Epidermal melanocyte (primary cell): ENCODE measurements around the gene MTA1.

Experiments
- DNase-seq: peaks from one replicate; pipeline ENCODE4 v3.0.0; 2011; ENCODE audit warnings: low spot score; ENCODE audit not compliant: insufficient read length

Gene MTA1

DNA sequence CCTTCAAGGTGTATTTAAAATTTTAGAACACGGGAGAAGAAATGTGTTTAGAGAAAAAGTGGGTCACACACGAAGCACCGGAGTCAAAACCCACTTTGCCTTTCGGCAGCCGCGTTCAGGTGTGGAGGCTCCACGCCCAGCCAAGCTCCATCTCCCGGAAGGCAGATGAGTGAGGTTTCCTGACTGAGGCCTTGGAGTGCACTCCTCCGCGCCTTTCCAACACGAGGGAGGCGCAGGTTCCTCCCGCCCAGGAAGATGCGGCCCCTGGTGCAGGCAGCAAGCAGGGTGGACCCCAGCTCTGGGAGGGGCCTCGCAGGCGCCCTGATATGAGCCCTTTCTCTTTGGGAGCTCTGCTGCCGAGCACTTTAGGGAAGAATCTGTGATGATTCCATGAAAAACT lies 22.5 kb downstream of the MTA1 start:
- DNase-seq, result no peak

DNA sequence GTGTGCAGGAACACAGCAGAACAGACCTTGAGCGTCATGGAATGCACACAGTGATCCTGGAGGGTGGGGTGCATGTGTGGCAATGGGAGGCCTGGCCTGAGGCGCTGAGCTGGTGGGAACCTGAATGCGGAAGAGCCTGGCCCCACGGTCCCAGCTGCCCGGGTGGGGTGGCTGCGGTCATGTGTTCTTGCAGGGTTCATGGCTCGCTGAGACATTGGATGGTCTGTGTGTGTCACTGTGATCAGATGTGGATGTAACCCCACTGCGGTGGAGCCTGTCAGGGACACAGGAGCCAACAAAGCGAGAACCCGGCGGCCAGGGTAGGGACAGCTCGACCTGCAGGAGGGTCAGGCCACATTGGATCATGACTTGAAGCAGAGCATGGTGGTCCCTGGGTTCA lies 23.2 kb downstream of the MTA1 start:
- no peak for DNase-seq

- DNase-seq, result no peak
Measured at GRCh38 chr14:105444859-105445258, 25.2 kb downstream of the MTA1 start.

GRCh38 chr14:105445290-105445689 lies 25.7 kb downstream of the MTA1 start:
- no peak for DNase-seq

DNA sequence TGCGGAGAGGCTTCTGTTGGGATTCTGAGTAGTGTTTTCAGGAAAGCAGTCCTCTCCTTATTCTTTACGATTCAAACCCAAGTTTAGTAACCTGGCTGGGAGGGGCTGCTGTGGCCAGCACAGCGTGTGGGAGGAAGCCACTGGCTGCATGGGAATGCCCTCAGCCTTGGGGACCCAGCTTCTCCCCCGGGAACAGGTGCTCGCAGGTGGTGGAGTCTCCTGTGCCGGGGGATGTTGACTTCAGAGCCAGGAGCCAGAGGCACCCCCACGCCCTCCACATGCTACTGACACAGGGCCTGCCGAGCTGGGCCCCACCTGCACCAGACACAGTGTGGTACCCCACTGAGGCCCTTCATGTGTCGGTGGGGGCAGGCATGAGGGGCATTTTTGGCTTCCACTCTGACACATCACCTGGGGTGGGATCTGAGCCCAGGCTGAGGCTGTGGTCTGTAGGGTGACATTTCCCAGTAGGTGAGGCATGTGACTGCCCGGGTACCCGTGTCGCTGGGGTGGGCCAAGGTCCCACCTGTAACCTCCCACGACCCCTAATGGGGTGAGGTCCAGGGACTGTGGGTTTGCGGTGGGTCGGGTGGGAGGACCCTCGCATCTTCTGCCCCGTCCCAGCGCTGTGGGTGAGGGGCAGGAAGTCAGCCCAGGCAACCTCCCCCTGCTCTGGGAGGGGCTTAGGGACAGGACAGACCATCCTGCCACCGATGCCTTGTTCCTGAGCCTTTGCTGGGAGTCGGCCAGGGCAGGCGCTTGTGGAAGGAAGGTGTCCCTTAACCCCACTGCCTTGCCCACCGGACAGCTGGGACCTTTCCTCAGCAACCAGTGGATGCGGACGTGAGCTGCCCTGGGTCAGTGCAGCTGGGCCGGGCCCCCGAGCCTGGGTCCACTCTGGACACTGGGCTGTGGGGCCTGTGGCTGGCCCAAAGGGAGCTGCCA lies 26.5 kb downstream of the MTA1 start:
- DNase-seq, result no peak

GRCh38 chr14:105446971-105447370 lies 27.3 kb downstream of the MTA1 start:
- no peak for DNase-seq

- no peak for DNase-seq
Measured at GRCh38 chr14:105447651-105448640, 28.3 kb downstream of the MTA1 start.

DNA sequence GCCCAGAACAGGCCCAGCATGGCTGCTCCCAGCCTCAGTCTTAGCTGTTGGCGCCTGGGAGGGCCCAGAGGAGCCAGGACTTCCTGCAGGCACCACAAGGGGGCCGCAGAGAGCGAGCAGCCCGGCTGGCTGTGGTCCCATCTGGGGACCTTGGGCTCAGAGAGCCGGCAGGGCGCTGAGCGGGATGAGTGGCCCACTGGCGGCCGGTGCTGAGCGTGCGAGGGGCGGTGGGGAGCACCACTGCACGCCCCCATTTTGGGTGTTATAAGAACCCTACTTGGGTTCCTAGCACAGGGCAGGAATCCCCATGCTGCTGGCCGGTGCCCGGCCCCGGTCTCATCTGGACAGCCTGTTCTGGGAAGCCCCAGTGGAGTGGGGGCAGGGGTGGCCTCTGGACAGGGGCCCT lies 29.1 kb downstream of the MTA1 start:
- peak; percentile 86 for DNase-seq

DNA sequence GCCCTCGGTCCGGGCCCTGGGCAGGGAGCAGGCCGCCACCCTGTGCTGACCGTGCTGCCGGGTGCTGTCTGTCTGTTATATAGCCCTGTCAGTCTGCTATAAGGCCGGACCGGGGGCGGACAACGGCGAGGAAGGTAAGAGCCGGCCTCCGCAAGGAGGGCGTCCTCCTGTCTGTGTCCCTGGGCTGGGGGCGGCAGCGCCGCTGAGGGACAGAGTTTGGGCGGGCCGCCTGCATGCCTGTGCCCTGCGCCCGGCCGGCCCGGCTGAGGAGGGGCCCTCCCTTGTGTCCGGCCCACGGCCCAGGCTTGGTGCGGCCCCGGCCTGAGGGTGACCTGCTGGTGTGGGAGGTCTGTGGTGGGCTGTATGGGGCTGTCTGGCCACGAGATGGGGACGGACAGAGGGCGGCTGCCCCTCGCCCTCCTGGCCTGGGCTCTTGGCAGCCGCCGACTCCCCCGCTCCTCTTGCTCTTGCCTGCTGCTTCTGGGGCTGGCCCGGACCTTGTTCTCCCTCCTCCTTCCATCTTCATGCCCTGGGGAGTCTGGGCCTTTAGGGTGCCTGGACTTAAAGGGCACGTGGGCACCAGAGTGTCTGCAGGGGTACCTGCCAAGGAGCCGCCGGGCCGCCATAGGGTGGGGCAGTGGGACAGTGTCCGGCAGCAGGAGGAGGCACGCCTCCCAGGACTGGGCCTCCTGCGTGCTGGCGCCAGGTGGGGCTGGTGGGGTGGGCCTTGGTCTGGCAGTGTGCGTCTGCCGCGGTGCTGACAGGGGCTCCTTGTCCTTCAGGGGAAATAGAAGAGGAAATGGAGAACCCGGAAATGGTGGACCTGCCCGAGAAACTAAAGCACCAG lies 29.9 kb downstream of the MTA1 start:
- DNase-seq, result no peak

GRCh38 chr14:105450123-105450505 lies 30.5 kb downstream of the MTA1 start:
- no peak for DNase-seq

DNA sequence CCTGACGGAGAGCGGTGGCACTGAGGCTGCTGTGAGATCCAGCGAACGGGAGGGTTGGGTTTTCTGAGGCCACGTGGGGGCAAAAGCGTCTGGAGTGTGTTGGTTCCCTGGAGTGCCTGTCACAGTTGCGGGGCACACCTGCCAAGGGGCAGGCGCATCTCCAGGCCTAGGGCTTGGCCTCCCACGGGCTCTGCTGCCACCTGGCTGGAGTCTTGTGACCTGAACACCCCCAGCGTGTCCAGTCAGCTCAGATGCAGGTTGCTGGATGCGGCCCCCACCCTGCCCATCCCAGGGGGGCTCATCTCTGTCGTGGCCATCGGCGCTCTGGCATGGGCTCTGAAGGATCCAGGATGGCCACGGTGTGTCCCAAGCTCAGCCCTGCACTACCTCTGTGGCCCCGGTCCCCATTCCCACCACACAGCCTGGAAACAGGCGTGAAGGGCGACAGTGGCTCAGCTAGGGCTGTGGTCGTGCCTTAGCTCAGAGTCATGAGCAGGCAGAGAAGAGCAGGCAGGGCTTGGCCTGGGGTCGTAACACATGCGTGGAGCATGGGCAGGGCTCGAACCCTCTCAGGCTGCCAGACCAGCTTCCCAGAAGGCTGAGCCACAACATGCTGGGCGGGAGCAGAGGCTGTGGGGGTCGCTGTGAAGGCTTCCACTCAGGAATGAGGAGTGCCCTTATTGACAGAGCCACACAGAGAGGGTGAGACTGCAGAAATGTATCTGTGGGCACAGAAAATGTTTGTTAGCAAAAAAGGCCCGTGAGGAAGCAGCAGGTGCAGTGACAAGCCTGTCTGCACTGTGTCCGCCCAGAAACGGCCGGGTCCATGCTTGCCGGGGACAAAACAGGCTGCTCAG lies 31.5 kb downstream of the MTA1 start:
- DNase-seq, result no peak

GRCh38 chr14:105452963-105453362 lies 33.3 kb downstream of the MTA1 start:
- DNase-seq, result no peak

DNA sequence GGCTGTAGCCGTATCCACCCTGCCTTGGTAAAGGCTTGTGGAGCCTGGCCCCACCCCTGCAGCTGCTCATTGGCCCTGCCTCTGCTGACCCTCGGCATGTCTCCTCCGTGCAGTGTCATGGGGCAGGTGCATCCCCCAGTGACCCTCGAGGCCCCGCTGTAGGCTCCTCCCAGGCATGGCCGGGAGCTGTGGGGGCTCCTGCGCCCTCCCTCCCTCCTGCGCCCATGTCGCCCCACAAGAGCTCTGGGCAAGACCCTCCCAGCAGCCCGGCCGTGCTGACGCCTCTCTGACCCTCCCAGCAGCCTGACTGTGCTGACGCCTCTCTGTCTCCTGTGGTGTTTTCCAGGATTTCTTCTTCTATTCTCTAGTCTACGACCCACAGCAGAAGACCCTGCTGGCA lies 34.2 kb downstream of the MTA1 start:
- DNase-seq, result no peak

- no peak for DNase-seq
Measured at GRCh38 chr14:105455086-105455640, 35.5 kb downstream of the MTA1 start.

GRCh38 chr14:105455766-105456660 lies 36.4 kb downstream of the MTA1 start:
- DNase-seq, result no peak

DNA sequence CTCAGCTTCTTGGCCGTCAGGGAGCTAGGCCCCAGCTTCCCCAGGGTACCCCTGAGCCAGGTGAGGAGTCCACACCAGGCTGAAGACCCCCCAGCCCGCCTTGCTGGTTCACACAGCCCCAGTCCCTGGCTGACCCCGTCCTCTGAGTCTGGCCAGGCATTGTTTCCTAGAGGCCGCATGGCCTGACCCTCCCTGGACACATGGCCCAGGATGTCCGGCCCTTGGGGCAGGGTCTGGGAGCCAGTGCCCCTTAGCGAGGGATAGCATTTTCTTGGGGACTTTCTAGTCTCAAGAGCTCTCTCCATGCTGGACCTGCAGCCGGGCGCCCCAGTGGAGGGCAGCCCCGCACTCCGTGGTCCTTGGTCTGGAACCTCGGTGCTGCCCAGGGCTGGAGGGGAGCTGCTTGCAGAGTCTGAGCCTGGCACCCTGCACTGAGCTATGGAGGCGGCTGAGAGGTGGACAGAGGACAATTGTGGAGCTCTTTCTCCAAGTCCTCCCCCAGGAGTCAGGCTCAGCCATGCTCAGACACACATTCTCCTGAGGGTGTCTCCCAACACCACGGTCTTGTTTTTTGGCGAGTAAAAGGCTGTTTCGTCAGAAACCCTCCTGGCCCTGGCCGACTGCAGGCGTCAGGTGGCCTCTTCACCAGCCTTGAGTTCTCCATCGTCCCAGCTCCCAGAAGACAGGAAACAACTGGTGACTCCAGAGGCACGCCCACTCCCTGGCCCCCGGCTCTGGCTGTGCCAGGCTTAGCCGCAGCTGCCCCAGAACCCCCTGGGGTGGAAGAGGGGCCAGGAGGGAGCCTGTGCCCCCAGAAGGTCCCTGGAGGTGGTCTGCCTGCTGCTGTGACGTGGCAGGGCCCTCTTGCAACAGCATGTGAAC lies 37.4 kb downstream of the MTA1 start:
- no peak for DNase-seq

GRCh38 chr14:105458010-105458409 lies 38.4 kb downstream of the MTA1 start:
- DNase-seq, result no peak

DNA sequence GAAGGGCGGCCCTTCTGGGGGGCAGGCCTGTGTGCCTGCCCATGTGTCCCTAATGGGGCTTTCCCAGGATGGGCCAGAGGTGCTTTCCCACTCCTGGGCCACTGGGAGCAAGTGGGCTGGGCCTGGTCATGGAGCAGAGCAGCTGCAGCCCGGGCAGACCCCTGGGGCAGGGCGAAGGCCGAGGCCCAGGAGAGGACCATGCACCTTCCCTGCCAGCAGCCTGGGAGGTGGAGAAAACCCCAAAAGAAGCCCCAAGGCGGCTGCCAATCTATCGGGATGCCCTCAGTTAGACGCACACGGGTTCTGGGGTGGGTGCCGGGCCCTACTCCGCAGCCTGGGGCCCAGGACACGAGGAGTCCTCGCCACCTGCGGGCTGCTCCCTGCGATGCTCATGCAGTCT lies 38.9 kb downstream of the MTA1 start:
- DNase-seq, result no peak
